Endometrial microvascular endothelial cells (primary cell): ENCODE results near the gene JAM3. TPM values are rescaled to one million over a fixed set of nuclear protein-coding genes. Genes with fewer than 3 reads are reported as not detected.

Source experiments
- in situ Hi-C: cut with HindIII; loops from 2 replicates; pipeline ENCODE4 v1.10.0; 2017; ENCODE audit warnings: low sequenced_read_pairs, low pct_unique_long_range_greater_than_20kb; ENCODE audit errors: inconsistent ontology term
- total RNA-seq: library from RNA; depleted of rRNA; stranded (reverse); fragments of >200 nt; gene quantifications from one replicate; pipeline ENCODE4 v1.2.3, GENCODE V29; 2015; ENCODE audit errors: inconsistent ontology term

JAM3 gene
- total RNA-seq, 1 donor from 2014 or later = 75.9 TPM

DNA sequence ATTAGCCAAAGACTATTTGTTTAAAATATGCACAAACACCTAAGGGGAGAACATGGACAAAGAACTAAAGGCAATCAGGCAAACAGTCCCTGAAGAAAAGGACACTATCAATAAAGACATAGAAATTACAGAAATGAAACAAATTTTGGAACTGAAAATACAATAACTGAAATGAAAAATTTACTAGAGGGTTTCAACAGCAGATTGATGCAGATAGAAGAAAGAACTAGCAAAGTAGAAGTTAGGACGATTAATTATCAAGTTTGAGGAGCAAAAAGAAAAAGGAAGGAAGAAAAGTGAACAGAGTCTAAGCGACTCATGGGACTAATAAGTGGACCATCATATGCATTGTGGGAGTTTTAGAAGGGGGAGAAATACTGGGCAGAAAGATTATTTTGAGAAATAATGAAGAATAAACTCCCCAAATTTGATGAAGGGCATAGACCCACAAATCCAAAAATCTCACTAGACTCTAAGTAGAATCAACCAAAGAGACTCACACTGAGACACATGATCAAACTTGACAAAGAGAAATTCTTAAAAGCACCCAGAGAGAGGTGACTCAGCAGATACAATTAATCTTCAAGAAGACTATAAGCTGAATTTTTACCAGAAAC is 62.9 kb downstream of the JAM3 start:
- in situ Hi-C loops = no loop called here

- in situ Hi-C loops = no loop called here
Measured at GRCh38 chr11:134132808-134133207, 63.9 kb downstream of the JAM3 start.

- in situ Hi-C loops = no loop called here
Measured at GRCh38 chr11:134134167-134134566, 65.3 kb downstream of the JAM3 start.

DNA sequence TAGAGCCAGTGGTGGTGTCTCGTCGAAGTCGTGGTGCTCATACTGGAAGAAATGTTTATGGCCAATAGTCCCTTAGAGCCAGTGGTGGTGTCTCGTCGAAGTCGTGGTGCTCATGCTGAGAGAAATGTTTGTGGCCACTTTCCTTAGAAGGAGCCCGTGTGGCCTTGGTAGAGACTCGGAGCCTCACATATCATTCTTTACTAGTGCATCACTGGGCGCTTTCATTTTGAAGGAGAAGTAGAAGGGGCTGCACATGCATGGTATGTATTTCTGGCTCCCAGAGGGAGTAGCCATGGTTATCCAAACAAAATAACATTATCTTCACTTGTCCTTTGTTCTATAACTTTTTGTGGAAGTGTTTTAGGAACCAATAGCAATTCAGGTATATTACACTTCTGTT is 69.5 kb downstream of the JAM3 start:
- in situ Hi-C loops = no loop called here

DNA sequence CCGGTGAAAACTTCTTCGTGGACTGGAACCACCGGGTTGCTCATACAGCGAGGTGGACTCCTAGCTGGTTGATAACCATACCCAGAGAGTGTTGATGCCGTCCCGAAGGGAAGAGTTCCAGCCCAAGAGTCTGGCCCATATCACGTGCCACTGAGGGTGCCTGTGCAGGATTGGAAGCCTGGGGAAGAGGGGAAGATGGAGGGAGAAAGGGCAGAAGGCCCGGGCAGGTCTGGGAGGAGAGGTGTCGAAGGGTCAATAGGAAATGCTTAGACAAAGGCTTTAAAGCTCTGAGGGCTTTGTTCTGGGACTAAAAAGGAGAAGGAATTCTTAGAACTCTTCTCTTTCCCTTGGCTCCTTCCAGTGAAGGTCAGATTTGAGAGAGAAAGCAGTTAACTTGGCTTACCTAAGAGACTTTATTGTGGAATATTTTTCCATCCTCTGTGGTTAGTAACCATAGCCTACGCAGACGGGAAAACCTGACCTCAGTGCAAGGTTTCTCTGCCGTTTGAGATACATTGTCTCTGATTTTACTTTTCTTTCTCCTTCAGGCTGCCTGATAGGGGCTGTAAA is 70.5 kb downstream of the JAM3 start:
- in situ Hi-C loops = no loop called here

DNA sequence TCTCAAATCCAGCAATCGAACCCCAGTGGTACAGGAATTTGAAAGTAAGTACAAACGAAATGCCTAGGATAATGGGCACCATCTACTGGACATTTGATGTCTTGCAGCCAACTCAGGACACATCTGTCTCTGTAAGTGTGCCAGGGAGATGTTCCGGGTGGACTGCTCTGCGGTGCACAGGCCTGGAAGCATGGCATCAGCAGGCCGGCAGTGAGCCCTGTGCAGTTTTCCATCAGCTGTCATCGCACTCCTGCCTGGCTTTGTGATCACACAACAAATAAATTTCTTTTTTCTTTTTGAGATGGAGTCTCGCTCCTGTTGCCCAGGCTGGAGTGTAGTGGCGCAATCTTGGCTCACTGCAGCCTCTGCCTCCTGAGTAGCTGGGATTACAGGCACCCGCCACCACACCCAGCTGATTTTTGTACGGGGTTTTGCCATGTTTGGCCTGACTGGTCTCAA is 71.0 kb downstream of the JAM3 start:
- in situ Hi-C loops = no loop called here

- in situ Hi-C loops = no loop called here
Measured at GRCh38 chr11:134140961-134141490, 72.2 kb downstream of the JAM3 start.

DNA sequence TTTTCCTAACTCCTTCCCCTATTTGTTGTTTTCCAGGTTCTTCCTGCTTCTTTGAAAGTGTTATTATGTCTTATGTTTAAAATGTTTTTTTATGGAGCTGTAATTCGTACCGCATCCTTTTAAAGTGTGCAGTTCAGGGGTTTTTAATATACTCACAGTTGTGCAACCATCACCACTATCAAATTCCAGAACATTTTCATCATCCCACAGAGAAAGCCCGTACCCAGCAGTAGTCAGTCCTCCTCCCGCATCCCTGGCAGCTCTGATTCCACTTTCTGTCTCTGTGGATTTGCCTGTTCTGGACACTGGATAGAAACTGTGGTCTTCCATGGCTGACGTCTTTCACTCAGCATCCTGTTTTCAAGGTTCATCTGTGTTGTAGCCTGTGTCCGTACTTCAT is 73.7 kb downstream of the JAM3 start:
- in situ Hi-C loops = no loop called here

- in situ Hi-C loops = no loop called here
Measured at GRCh38 chr11:134143801-134144200, 74.9 kb downstream of the JAM3 start.

GRCh38 chr11:134144744-134145143 is 75.9 kb downstream of the JAM3 start:
- in situ Hi-C loops = no loop called here

- in situ Hi-C loops = no loop called here
Measured at GRCh38 chr11:134145715-134146114, 76.8 kb downstream of the JAM3 start.

DNA sequence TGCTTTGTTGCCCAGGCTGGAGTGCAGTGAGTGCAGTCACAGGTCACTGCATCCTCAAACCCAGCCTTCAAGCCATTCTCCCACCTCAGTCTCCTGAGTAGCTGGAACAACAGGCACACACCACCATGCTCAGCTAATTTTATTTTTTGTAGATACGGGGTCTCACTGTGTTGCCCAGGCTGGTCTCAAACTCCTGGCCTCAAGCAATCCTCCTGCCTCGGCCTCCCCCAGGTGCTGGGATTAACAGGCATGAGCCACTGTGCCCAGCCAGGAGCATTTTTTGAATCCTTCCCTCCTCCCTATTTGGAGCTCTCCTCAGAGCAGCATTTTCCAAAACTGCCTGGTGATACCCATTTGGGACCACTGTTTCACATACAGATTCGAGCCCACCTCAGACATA is 77.7 kb downstream of the JAM3 start:
- in situ Hi-C loops = no loop called here

DNA sequence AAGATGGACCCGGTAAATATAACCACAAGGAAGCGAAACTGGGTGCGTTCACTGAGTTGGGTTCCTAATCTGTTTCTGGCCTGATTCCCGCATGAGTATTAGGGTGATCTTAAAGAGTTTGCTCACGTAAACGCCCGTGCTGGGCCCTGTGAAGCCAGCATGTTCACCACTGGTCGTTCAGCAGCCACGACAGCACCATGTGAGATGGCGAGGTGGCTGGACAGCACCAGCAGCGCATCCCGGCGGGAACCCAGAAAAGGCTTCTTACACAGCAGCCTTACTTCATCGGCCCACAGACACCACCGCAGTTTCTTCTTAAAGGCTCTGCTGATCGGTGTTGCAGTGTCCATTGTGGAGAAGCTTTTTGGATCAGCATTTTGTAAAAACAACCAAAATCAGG is 80.5 kb downstream of the JAM3 start:
- in situ Hi-C loops = no loop called here

GRCh38 chr11:134150195-134150903 is 81.5 kb downstream of the JAM3 start:
- in situ Hi-C loops = no loop called here

GRCh38 chr11:134151083-134151747 is 82.3 kb downstream of the JAM3 start:
- in situ Hi-C loops = no loop called here

GRCh38 chr11:134152696-134153095 is 83.8 kb downstream of the JAM3 start:
- in situ Hi-C loops = no loop called here

- in situ Hi-C loops = no loop called here
Measured at GRCh38 chr11:134153147-134153905, 84.5 kb downstream of the JAM3 start.

DNA sequence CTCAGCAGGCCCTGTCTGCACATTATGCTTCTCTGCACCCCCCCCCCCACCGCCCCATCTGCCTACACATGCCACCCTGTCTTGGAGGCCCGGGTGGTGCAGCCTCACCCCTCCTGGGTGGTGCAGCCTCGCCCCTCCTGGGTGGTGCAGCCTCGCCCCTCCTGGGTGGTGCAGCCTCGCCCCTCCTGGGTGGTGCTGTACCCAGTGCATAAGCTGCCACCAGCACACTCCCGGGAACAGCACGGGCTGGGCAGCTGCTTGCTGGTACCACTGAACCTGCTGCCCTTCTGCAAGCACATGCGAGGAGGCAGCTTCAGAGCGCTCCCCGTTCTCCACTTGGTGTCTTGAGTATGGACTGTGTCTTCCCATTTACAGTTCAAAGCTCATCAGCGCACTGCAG is 85.6 kb downstream of the JAM3 start:
- in situ Hi-C loops = no loop called here

GRCh38 chr11:134155456-134155855 is 86.6 kb downstream of the JAM3 start:
- in situ Hi-C loops = no loop called here
